Measurements from ENCODE around the gene EIPR1.

EIPR1 gene

GRCh38 chr2:3340144-3340543 lies 37.5 kb downstream of the EIPR1 start:
- no peak for DNase-seq (ENCODE audit: low read depth)
- TF ChIP-seq CTCF (IDR thresholded peaks at IDR 0.05; ENCODE audit: insufficient read depth, low read depth, low read length, missing control alignments): no peak
- H3K4me3 ChIP-seq (ENCODE audit: low read length): no peak overlapping the region

GRCh38 chr2:3338340-3338739 lies 39.3 kb downstream of the EIPR1 start:
- no peak for DNase-seq (ENCODE audit: low read depth)
- no peak for TF ChIP-seq CTCF (IDR thresholded peaks at IDR 0.05; ENCODE audit: insufficient read depth, low read depth, low read length, missing control alignments)
- H3K4me3 ChIP-seq (ENCODE audit: low read length): no peak overlapping the region

DNA sequence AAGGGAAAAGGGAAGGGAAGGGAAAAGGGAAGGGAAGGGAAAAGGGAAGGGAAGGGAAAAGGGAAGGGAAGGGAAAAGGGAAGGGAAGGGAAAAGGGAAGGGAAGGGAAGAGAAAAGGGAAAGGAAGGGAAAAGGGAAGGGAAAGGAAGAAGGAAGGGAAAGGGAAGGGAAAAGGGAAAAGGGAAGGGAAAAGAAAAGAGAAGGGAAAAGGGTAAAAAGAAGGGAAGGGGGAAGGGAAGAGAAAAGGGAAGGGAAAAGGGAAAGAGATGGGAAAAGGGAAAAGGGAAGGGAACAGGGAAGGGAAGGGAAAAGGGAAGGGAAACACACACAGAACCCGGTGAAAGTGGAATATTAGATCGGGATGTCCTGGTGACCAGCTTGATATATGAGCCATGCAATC lies 40.8 kb downstream of the EIPR1 start:
- H3K4me3 ChIP-seq (ENCODE audit: low read length): no peak overlapping the region
- no peak for DNase-seq (ENCODE audit: low read depth)
- no peak for TF ChIP-seq CTCF (IDR thresholded peaks at IDR 0.05; ENCODE audit: insufficient read depth, low read depth, low read length, missing control alignments)

- H3K4me3 ChIP-seq (ENCODE audit: low read length): no peak overlapping the region
- no peak for TF ChIP-seq CTCF (IDR thresholded peaks at IDR 0.05; ENCODE audit: insufficient read depth, low read depth, low read length, missing control alignments)
- no peak for DNase-seq (ENCODE audit: low read depth)
Observed at GRCh38 chr2:3334392-3335345, 42.9 kb downstream of the EIPR1 start.

- H3K4me3 ChIP-seq (ENCODE audit: low read length): no peak overlapping the region
- DNase-seq (ENCODE audit: low read depth): no peak
- no peak for TF ChIP-seq CTCF (IDR thresholded peaks at IDR 0.05; ENCODE audit: insufficient read depth, low read depth, low read length, missing control alignments)
Observed at GRCh38 chr2:3332133-3332532, 45.5 kb downstream of the EIPR1 start.

DNA sequence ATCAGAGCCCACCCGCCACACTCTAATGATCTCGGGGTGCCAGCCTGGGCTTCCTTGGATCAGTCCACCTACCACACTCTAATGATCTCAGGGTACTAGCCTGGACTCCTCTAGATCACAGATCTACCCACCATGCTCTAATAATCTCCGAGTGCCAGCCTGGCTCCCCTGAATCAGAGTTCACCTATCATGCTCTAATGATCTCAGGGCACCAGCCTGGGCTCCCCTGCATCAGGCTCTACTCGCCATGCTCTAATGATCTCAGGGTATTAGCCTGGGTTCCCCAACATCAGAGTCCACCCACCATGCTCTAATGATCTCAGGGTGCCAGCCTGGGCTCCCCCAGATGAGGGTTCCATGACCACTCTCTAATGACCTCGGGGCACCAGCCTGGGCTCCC lies 48.1 kb downstream of the EIPR1 start:
- no peak for TF ChIP-seq CTCF (IDR thresholded peaks at IDR 0.05; ENCODE audit: insufficient read depth, low read depth, low read length, missing control alignments)
- DNase-seq (ENCODE audit: low read depth): no peak
- H3K4me3 ChIP-seq (ENCODE audit: low read length): no peak overlapping the region

DNA sequence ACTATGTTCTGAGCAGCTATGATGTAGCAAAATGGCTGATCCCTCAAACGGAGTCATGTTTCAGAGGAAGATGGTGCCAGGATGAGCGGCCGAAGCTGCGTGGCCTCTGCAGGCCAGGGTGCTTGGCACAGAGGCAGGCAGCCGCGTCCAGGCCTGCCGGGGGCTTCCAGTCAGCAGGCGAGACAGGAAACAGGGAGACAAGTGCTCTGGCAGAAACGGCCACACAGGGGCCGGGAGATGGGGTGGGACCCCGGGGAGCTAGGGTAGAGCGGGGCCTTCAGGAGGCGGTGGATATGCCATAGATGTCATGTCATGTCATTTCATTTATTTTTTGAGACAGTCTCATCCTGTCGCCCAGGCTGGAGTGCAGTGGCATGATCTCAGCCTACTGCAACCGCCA lies 50.7 kb downstream of the EIPR1 start:
- no peak for DNase-seq (ENCODE audit: low read depth)
- TF ChIP-seq CTCF (IDR thresholded peaks at IDR 0.05; ENCODE audit: insufficient read depth, low read depth, low read length, missing control alignments): no peak
- no peak overlapping the region for H3K4me3 ChIP-seq (ENCODE audit: low read length)

Data from epithelial cell of esophagus (primary cell).